K562 (cell line): Measurements from ENCODE around the gene TOMM70. TPM values are rescaled to one million over a fixed set of nuclear protein-coding genes. Genes with fewer than 3 reads are reported as not detected.
A peak's percentile ranks its signal among the peaks of the same experiment; 100 is the strongest.

Experiments used
- ATF7 ChIP-seq: fragments of 450-650 bp; IDR thresholded peaks from 2 replicates; pipeline ENCODE4 v1.7.1; 2014; ENCODE audit warnings: mild to moderate bottlenecking, moderate library complexity
- CC2D1A ChIP-seq: fragments of 450-650 bp; IDR thresholded peaks from 2 replicates; pipeline ENCODE4 v1.6.1; 2017; ENCODE audit warnings: mild to moderate bottlenecking
- GATAD2A ChIP-seq: fragments of 450-650 bp; IDR thresholded peaks from 2 replicates; pipeline ENCODE4 v1.6.1; 2017
- HDAC6 ChIP-seq: IDR thresholded peaks from 2 replicates; pipeline ENCODE4 v1.6.1; 2012; ENCODE audit warnings: low read depth, mild to moderate bottlenecking, control low read depth, inconsistent platforms, low read length, moderate library complexity
- LCOR ChIP-seq: sonication (generic); formaldehyde crosslinking; IDR thresholded peaks from 2 replicates; pipeline ENCODE4 v1.8.0; 2022; ENCODE audit warnings: mild to moderate bottlenecking, missing genetic modification reagents
- LEF1 ChIP-seq: fragments of 450-650 bp; IDR thresholded peaks from 2 replicates; pipeline ENCODE4 v1.6.1; 2016; ENCODE audit warnings: mild to moderate bottlenecking
- MTA2 ChIP-seq: fragments of 450-650 bp; IDR thresholded peaks from 2 replicates; pipeline ENCODE4 v1.6.1; 2016; ENCODE audit warnings: low read depth
- NCOA4 ChIP-seq: fragments of 450-650 bp; IDR thresholded peaks from 2 replicates; pipeline ENCODE4 v1.6.1; 2018; ENCODE audit warnings: mild to moderate bottlenecking; ENCODE audit not compliant: partially characterized antibody
- RBFOX2 ChIP-seq: fragments of 200-400 bp; formaldehyde crosslinking; IDR thresholded peaks from 2 replicates; pipeline ENCODE4 v1.6.1; 2017; ENCODE audit warnings: low read depth, mild to moderate bottlenecking, low read length, moderate library complexity
- TAL1 ChIP-seq: fragments of 450-650 bp; IDR thresholded peaks from 2 replicates; pipeline ENCODE4 v1.6.1; 2016; ENCODE audit warnings: mild to moderate bottlenecking
- ZBTB11 ChIP-seq, 3 experiments: fragments of 200-800 bp in 1 of 3; fragments of 250-450 bp in 1 of 3; fragments of 450-650 bp in 1 of 3; sonication (Bioruptor Pico) in 1 of 3; sonication (Bioruptor generic) in 1 of 3; formaldehyde crosslinking in 1 of 3; IDR thresholded peaks; 2 replicates each; pipeline versions ENCODE4 v1.6.1 to v1.8.0; 2016 to 2022; ENCODE audit warnings: mild to moderate bottlenecking in 2 of 3, missing genetic modification characterization in 2 of 3, missing compliant biosample characterization in 1 of 3, moderate library complexity in 1 of 3
- ZBTB17 ChIP-seq: fragments of 450-650 bp; formaldehyde crosslinking; IDR thresholded peaks from 2 replicates; pipeline ENCODE4 v1.4.0; 2020; ENCODE audit warnings: mild to moderate bottlenecking
- ZC3H11A ChIP-seq: IDR thresholded peaks from 2 replicates; pipeline ENCODE4 v1.6.1; 2012; ENCODE audit warnings: low read depth, low read length, improper control_type of control experiment
- ZFP36 ChIP-seq: fragments of 150-350 bp; IDR thresholded peaks from 2 replicates; pipeline ENCODE4 v1.6.1; 2018; ENCODE audit warnings: low read length, low read depth; ENCODE audit not compliant: partially characterized antibody
- ZFPM2 ChIP-seq: fragments of 250-450 bp; sonication (Bioruptor Pico); IDR thresholded peaks from 2 replicates; pipeline ENCODE4 v1.5.1; 2022; ENCODE audit warnings: mild to moderate bottlenecking
- ZFX ChIP-seq: sonication (generic); formaldehyde crosslinking; IDR thresholded peaks from 2 replicates; pipeline ENCODE4 v1.8.0; 2022; ENCODE audit warnings: mild to moderate bottlenecking, missing genetic modification reagents, moderate library complexity
- ZNF507 ChIP-seq: conservative IDR thresholded peaks from 2 replicates; pipeline ENCODE4 v1.6.1; 2017; ENCODE audit warnings: missing genetic modification characterization, missing compliant biosample characterization
- polyA plus RNA-seq, 8 experiments: library from polyadenylated mRNA; depleted of rRNA in 4 of 8; stranded (reverse) in 5 of 8; unstranded in 3 of 8; fragments of >200 nt; fragmentation: Nextera tagmentation in 2 of 8; fragmentation: Illumina TruSeq in 1 of 8; extraction: Ambion mirVana in 2 of 8; extraction: Trizol in 1 of 8; gene quantifications; 2 replicates each; pipeline versions ENCODE4 v1.2.1 to v1.2.3, GENCODE V29; 2011 to 2014; ENCODE audit warnings: inconsistent platforms in 1 of 8, missing spikeins in 1 of 8
- total RNA-seq, 7 experiments: library from RNA; depleted of rRNA in 6 of 7; stranded (reverse); fragments of >200 nt in 6 of 7; fragmentation: Illumina TruSeq in 2 of 7; extraction: Trizol in 2 of 7; gene quantifications; 2 replicates each; pipeline versions ENCODE4 v1.2.1 to v1.2.3, GENCODE V29; 2011 to 2021; ENCODE audit warnings: low replicate concordance in 1 of 7
- TF ChIP-seq, protein P1 (sequence below): fragments of 450-650 bp; IDR thresholded peaks from 2 replicates; pipeline ENCODE4 v1.6.1; 2017; ENCODE audit warnings: antibody characterized with exemption
- TF ChIP-seq, protein P2 (sequence below), 2 experiments: fragments of 450-650 bp; IDR thresholded peaks; 2 replicates each; pipeline ENCODE4 v1.6.1; 2018; ENCODE audit warnings: mild to moderate bottlenecking in 2 of 2, low read depth in 1 of 2; ENCODE audit not compliant: partially characterized antibody in 2 of 2

TOMM70 gene
- total and polyA plus RNA-seq, 9 of the 15 experiments (the other 6 are each of a cell fraction or from before 2014, with no cell fraction given), result 17.5 to 75.6 (median 54.9) TPM

- TF ChIP-seq LEF1 (0 out of 2 replicates have a peak, but pooled peaks have one; percentile 27), RBFOX2 (peak; percentile 86), TAL1 (no peak), MTA2 (peak; percentile 68; the same call in 1 of the 2 replicates), ZC3H11A (no peak), ATF7 (peak; percentile 61), GATAD2A (no peak), ZFP36 (peak; percentile 8), ZFX (peak; percentile 63), LCOR (CRISPR knock-in tag) (0 out of 2 replicates have a peak, but pooled peaks have one; percentile 41), NCOA4 (no peak), ZFPM2 (CRISPR knock-in tag) (no peak), ZNF507 (tag) (no peak), ZBTB17 (CRISPR knock-in tag) (peak; percentile 80), CC2D1A (peak; percentile 32; the same call in 1 of the 2 replicates), HDAC6 (no peak), ZBTB11 (CRISPR knock-in tag; IDR thresholded peaks at IDR 0.05) (peak in 2 of 3 experiments; percentile 26 to 90; a peak in 2 of 6 replicates)
- TF ChIP-seq, protein P1, sequence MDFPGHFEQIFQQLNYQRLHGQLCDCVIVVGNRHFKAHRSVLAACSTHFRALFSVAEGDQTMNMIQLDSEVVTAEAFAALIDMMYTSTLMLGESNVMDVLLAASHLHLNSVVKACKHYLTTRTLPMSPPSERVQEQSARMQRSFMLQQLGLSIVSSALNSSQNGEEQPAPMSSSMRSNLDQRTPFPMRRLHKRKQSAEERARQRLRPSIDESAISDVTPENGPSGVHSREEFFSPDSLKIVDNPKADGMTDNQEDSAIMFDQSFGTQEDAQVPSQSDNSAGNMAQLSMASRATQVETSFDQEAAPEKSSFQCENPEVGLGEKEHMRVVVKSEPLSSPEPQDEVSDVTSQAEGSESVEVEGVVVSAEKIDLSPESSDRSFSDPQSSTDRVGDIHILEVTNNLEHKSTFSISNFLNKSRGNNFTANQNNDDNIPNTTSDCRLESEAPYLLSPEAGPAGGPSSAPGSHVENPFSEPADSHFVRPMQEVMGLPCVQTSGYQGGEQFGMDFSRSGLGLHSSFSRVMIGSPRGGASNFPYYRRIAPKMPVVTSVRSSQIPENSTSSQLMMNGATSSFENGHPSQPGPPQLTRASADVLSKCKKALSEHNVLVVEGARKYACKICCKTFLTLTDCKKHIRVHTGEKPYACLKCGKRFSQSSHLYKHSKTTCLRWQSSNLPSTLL, result no peak
- TF ChIP-seq, protein P2, sequence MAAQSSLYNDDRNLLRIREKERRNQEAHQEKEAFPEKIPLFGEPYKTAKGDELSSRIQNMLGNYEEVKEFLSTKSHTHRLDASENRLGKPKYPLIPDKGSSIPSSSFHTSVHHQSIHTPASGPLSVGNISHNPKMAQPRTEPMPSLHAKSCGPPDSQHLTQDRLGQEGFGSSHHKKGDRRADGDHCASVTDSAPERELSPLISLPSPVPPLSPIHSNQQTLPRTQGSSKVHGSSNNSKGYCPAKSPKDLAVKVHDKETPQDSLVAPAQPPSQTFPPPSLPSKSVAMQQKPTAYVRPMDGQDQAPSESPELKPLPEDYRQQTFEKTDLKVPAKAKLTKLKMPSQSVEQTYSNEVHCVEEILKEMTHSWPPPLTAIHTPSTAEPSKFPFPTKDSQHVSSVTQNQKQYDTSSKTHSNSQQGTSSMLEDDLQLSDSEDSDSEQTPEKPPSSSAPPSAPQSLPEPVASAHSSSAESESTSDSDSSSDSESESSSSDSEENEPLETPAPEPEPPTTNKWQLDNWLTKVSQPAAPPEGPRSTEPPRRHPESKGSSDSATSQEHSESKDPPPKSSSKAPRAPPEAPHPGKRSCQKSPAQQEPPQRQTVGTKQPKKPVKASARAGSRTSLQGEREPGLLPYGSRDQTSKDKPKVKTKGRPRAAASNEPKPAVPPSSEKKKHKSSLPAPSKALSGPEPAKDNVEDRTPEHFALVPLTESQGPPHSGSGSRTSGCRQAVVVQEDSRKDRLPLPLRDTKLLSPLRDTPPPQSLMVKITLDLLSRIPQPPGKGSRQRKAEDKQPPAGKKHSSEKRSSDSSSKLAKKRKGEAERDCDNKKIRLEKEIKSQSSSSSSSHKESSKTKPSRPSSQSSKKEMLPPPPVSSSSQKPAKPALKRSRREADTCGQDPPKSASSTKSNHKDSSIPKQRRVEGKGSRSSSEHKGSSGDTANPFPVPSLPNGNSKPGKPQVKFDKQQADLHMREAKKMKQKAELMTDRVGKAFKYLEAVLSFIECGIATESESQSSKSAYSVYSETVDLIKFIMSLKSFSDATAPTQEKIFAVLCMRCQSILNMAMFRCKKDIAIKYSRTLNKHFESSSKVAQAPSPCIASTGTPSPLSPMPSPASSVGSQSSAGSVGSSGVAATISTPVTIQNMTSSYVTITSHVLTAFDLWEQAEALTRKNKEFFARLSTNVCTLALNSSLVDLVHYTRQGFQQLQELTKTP (IDR thresholded peaks at IDR 0.05; ENCODE audit: low read depth in 1 of 2, partially characterized antibody in 2 of 2), result peak; percentile 18 to 38
These were observed at the start of gene TOMM70, which contains the start of gene LNP1 (continued) for GRCh38 chr3:100400780-100401673.
